Progenitor cell of endocrine pancreas (in vitro differentiated cells): ENCODE data around the gene MGA. TPM values are rescaled to one million over a fixed set of nuclear protein-coding genes. Genes with fewer than 3 reads are reported as not detected.

Experiments used
- DNase-seq: peaks from one replicate; pipeline ENCODE4 v3.0.0; 2021; ENCODE audit warnings: low spot score; ENCODE audit not compliant: unreplicated experiment
- H3K27ac Mint-ChIP-seq: 2 replicates; pipeline ENCODE4 v1.8.0; 2021; ENCODE audit warnings: mild to moderate bottlenecking, moderate library complexity, mixed read lengths
- H3K27me3 Mint-ChIP-seq: 2 replicates; pipeline ENCODE4 v1.8.0; 2021; ENCODE audit warnings: mixed read lengths
- H3K36me3 Mint-ChIP-seq: 2 replicates; pipeline ENCODE4 v1.8.0; 2022; ENCODE audit warnings: mixed read lengths; ENCODE audit not compliant: insufficient read depth
- H3K4me1 Mint-ChIP-seq: 2 replicates; pipeline ENCODE4 v1.8.0; 2021; ENCODE audit warnings: low read depth, mixed read lengths
- H3K4me3 Mint-ChIP-seq: 2 replicates; pipeline ENCODE4 v1.8.0; 2021; ENCODE audit warnings: low read depth, mild to moderate bottlenecking, moderate library complexity, mixed read lengths
- H3K9me3 Mint-ChIP-seq: 2 replicates; pipeline ENCODE4 v1.8.0; 2021; ENCODE audit warnings: low read depth, mixed read lengths
- total RNA-seq: library from RNA; stranded (reverse); gene quantifications from 2 replicates; pipeline ENCODE4 v1.2.1, GENCODE V29; 2021
- TF ChIP-seq, protein P1 (sequence below): fragments of 200-600 bp; sonication (generic); IDR thresholded peaks from one replicate; pipeline ENCODE4 v1.5.0; 2021; ENCODE audit warnings: antibody characterized with exemption, mild to moderate bottlenecking; ENCODE audit not compliant: unreplicated experiment

MGA gene
- total RNA-seq, 1 donor from 2014 or later, result 71.2 TPM

- Mint-ChIP-seq H3K27me3 (no peaks in the 10 kb centered on the region), H3K9me3 (no peaks in the 10 kb centered on the region), H3K4me1 (peaks cover 6% of the 10 kb centered on the region), H3K27ac (no peak overlapping the region), H3K36me3 (peaks cover 12% of the 10 kb centered on the region), H3K4me3 (no peak overlapping the region)
- no peak for DNase-seq
- TF ChIP-seq, protein P1, sequence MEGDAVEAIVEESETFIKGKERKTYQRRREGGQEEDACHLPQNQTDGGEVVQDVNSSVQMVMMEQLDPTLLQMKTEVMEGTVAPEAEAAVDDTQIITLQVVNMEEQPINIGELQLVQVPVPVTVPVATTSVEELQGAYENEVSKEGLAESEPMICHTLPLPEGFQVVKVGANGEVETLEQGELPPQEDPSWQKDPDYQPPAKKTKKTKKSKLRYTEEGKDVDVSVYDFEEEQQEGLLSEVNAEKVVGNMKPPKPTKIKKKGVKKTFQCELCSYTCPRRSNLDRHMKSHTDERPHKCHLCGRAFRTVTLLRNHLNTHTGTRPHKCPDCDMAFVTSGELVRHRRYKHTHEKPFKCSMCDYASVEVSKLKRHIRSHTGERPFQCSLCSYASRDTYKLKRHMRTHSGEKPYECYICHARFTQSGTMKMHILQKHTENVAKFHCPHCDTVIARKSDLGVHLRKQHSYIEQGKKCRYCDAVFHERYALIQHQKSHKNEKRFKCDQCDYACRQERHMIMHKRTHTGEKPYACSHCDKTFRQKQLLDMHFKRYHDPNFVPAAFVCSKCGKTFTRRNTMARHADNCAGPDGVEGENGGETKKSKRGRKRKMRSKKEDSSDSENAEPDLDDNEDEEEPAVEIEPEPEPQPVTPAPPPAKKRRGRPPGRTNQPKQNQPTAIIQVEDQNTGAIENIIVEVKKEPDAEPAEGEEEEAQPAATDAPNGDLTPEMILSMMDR, result no peak
Measured at GRCh38 chr15:41695750-41696436, 35.7 kb downstream of the MGA start.

DNA sequence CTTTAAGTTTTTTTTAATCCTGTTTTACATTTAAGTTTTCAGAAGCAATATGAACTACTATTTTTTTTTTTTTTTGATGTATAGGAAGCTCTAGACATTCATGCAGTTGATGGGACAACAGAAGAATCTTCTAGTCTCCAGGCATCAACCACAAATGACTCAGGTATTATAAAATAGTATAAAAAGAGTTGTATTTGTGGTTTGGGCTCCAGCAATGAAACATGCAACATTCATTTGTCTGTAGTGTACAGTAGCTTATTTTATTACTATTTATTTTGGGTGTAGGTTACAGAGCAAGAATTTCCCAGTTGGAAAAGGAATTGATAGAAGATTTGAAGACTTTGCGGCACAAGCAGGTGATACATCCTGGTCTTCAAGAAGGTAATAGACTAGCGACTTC lies 38.6 kb downstream of the MGA start:
- H3K27me3 Mint-ChIP-seq, result no peaks in the 10 kb centered on the region
- peaks cover 14% of the 10 kb centered on the region for H3K36me3 Mint-ChIP-seq
- H3K9me3 Mint-ChIP-seq, result no peaks in the 10 kb centered on the region
- DNase-seq, result no peak
- H3K27ac Mint-ChIP-seq, result no peak overlapping the region
- TF ChIP-seq, protein P1, result no peak
- H3K4me1 Mint-ChIP-seq, result no peaks in the 10 kb centered on the region
- H3K4me3 Mint-ChIP-seq, result no peak overlapping the region

- no peak overlapping the region for H3K27ac Mint-ChIP-seq
- no peaks in the 10 kb centered on the region for H3K9me3 Mint-ChIP-seq
- peaks cover 14% of the 10 kb centered on the region for H3K36me3 Mint-ChIP-seq
- H3K4me3 Mint-ChIP-seq, result no peak overlapping the region
- TF ChIP-seq, protein P1, result no peak
- H3K27me3 Mint-ChIP-seq, result no peaks in the 10 kb centered on the region
- H3K4me1 Mint-ChIP-seq, result no peaks in the 10 kb centered on the region
- no peak for DNase-seq
Measured at GRCh38 chr15:41703120-41703519, 42.9 kb downstream of the MGA start.

- no peak overlapping the region for H3K27ac Mint-ChIP-seq
- TF ChIP-seq, protein P1, result no peak
- H3K9me3 Mint-ChIP-seq, result no peaks in the 10 kb centered on the region
Measured at GRCh38 chr15:41713047-41713446, 52.8 kb downstream of the MGA start.

GRCh38 chr15:41714291-41714690 lies 54.1 kb downstream of the MGA start:
- DNase-seq, result no peak
- H3K9me3 Mint-ChIP-seq, result no peaks in the 10 kb centered on the region
- peaks cover 13% of the 10 kb centered on the region for H3K36me3 Mint-ChIP-seq
- H3K27ac Mint-ChIP-seq, result no peak overlapping the region
- H3K4me3 Mint-ChIP-seq, result no peak overlapping the region
- TF ChIP-seq, protein P1, result no peak
- no peaks in the 10 kb centered on the region for H3K27me3 Mint-ChIP-seq
- no peaks in the 10 kb centered on the region for H3K4me1 Mint-ChIP-seq

More at GRCh38 chr15:41713047-41713446, 52.8 kb downstream of the MGA start:
- no peak for DNase-seq
- Mint-ChIP-seq H3K36me3 (peaks cover 13% of the 10 kb centered on the region), H3K4me1 (no peaks in the 10 kb centered on the region), H3K27me3 (no peaks in the 10 kb centered on the region), H3K4me3 (no peak overlapping the region)
